Lung (tissue), 12 donors: Measurements from ENCODE around the gene COL10A1. TPM values are rescaled to one million over a fixed set of nuclear protein-coding genes. Genes with fewer than 3 reads are reported as not detected.
A peak's percentile ranks its signal among the peaks of the same experiment; 100 is the strongest.

Experiments
- ATAC-seq: fragments of 200-7000 bp; cut with Tn5 transposase; one replicate; pipeline ENCODE4 v1.9.1; 2020; ENCODE audit warnings: moderate number of reproducible peaks; ENCODE audit not compliant: insufficient read depth, low FRiP score
- DNase-seq, 3 donors: peaks; one replicate each; pipeline ENCODE4 v3.0.0-alpha.2; 2013 to 2017
- H3K27ac ChIP-seq, 2 donors: one replicate each; pipeline ENCODE4 v1.5.1; 2013; ENCODE audit warnings: mild to moderate bottlenecking in 2 of 2, moderate library complexity in 2 of 2, control low read depth in 1 of 2, inconsistent platforms in 1 of 2, low read depth in 1 of 2, low read length in 1 of 2
- H3K27me3 ChIP-seq, 3 donors: one replicate each; pipeline ENCODE4 v1.5.1; 2013; ENCODE audit warnings: low read length in 2 of 3; ENCODE audit not compliant: control insufficient read depth in 3 of 3, insufficient read depth in 3 of 3
- H3K36me3 ChIP-seq, 4 donors: one replicate each; pipeline ENCODE4 v1.5.1; 2013; ENCODE audit warnings: low read length in 4 of 4, mild to moderate bottlenecking in 1 of 4, moderate library complexity in 1 of 4; ENCODE audit not compliant: control insufficient read depth in 4 of 4, insufficient read depth in 4 of 4
- H3K4me1 ChIP-seq, 5 donors: one replicate each; pipeline ENCODE4 v1.5.1; 2013; ENCODE audit warnings: low read length in 5 of 5, mild to moderate bottlenecking in 2 of 5, moderate library complexity in 1 of 5; ENCODE audit not compliant: control insufficient read depth in 5 of 5, insufficient read depth in 5 of 5
- H3K4me3 ChIP-seq: one replicate; pipeline ENCODE4 v1.5.1; 2013; ENCODE audit warnings: mild to moderate bottlenecking, control low read depth, moderate library complexity
- H3K9ac ChIP-seq, 2 donors: one replicate each; pipeline ENCODE4 v1.5.1; 2013; ENCODE audit warnings: low read length in 2 of 2, control low read depth in 1 of 2; ENCODE audit not compliant: insufficient read depth in 1 of 2
- H3K9me3 ChIP-seq, 4 donors: one replicate each; pipeline ENCODE4 v1.5.1; 2013; ENCODE audit warnings: low read length in 3 of 4, mild to moderate bottlenecking in 1 of 4, moderate library complexity in 1 of 4; ENCODE audit not compliant: control insufficient read depth in 4 of 4, insufficient read depth in 3 of 4
- CTCF ChIP-seq: IDR thresholded peaks from 2 replicates; pipeline ENCODE4 v1.5.1; 2012; ENCODE audit warnings: mild to moderate bottlenecking; ENCODE audit errors: control extremely low read depth, extremely low read depth
- WGBS, 2 donors: extraction: QIAGEN DNeasy Blood & Tissue Kit; methylation state at CpG; one replicate each; pipeline ENCODE4 v1.1.7; 2013; 5-methylcytosine and 5-hydroxymethylcytosine counted together
- polyA plus RNA-seq, 2 donors: library from polyadenylated mRNA; stranded (reverse); fragments of 200-250 nt; gene quantifications; one replicate each; pipeline ENCODE4 v1.2.1, GENCODE V29; 2013
- total RNA-seq, 2 donors: library from RNA; depleted of rRNA in 1 of 2; stranded (reverse); fragments of >200 nt in 1 of 2; gene quantifications; one replicate each; pipeline ENCODE4 v1.2.1, GENCODE V29; 2014 to 2021
- donor health status: control.
- donor health status: control.
- donor health status: Bipolar disorder and iron deficiency.
- donor health status: healthy.
- donor health status: DM: yes; HTN: yes; CAD: no.

Gene COL10A1
- total and polyA plus RNA-seq, 4 donors, result 0.28 TPM; not detected in 3

- H3K36me3 ChIP-seq, result no peaks in the 10 kb centered on the region
- H3K27me3 ChIP-seq, result no peaks in the 10 kb centered on the region
- no peak overlapping the region for H3K4me3 ChIP-seq
- H3K27ac ChIP-seq, result peak overlapping the region in 1 of 2 donors; percentile 68
- H3K9ac ChIP-seq, result no peak overlapping the region
- ATAC-seq (no peak), DNase-seq (no peak)
- H3K9me3 ChIP-seq, result peaks cover 0 to 6% (median 0%) of the 10 kb centered on the region in 4 donors
- peaks cover 0 to 8% (median 0%) of the 10 kb centered on the region in 5 donors for H3K4me1 ChIP-seq
- 97 to 98% methylated on average over 7 of the region's 7 CpGs for WGBS, 2 donors
- TF ChIP-seq CTCF, result no peak
Observed at GRCh38 chr6:116094041-116094440, 31.9 kb downstream of the COL10A1 start.

- DNase-seq, result no peak
- TF ChIP-seq CTCF, result no peak
- Histone ChIP-seq H3K27ac (no peak overlapping the region), H3K4me3 (no peak overlapping the region), H3K27me3 (no peaks in the 10 kb centered on the region), H3K9me3 (no peaks in the 10 kb centered on the region), H3K36me3 (no peaks in the 10 kb centered on the region), H3K9ac (no peak overlapping the region), H3K4me1 (peaks cover 0 to 5% (median 0%) of the 10 kb centered on the region in 5 donors)
- WGBS, 2 donors, result 83 to 88% methylated on average over 2 of the region's 2 CpGs
- no peak for ATAC-seq
Observed at GRCh38 chr6:116090251-116090650, 35.7 kb downstream of the COL10A1 start.

DNA sequence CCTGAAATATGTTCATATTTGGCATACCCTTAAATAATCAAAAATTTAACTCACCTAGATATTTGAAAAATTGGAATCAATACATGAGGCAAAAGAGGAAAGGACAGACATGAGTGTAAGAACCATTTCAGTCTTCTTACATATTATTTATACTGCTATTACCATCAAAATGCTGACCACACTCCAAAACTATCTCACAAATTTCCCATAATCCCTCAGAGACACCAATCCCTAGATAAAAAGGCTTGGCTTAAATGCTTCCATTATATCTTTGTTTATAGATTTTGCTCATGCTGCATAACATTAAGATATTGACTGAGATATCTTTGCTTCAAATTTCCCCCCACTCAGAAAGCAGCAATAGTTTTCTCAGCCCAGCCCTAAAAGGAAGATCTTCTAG lies 37.0 kb downstream of the COL10A1 start:
- no peak overlapping the region for H3K4me3 ChIP-seq
- H3K27me3 ChIP-seq, result no peaks in the 10 kb centered on the region
- no peak overlapping the region for H3K9ac ChIP-seq
- H3K9me3 ChIP-seq, result no peaks in the 10 kb centered on the region
- H3K4me1 ChIP-seq, result peaks cover 0 to 5% (median 0%) of the 10 kb centered on the region in 5 donors
- no peak overlapping the region for H3K27ac ChIP-seq
- TF ChIP-seq CTCF, result no peak
- no peaks in the 10 kb centered on the region for H3K36me3 ChIP-seq
- ATAC-seq (no peak), DNase-seq (no peak)

GRCh38 chr6:116087437-116088027 lies 38.4 kb downstream of the COL10A1 start:
- Histone ChIP-seq H3K4me3 (no peak overlapping the region), H3K9ac (no peak overlapping the region), H3K36me3 (no peaks in the 10 kb centered on the region), H3K4me1 (peaks cover 0 to 5% (median 0%) of the 10 kb centered on the region in 5 donors), H3K27ac (no peak overlapping the region), H3K9me3 (no peaks in the 10 kb centered on the region), H3K27me3 (no peaks in the 10 kb centered on the region)
- no peak for TF ChIP-seq CTCF
- 62 to 75% methylated on average over 4 of the region's 4 CpGs for WGBS, 2 donors
- ATAC-seq (no peak), DNase-seq (no peak)
